ENCODE measurements around the gene APMAP. TPM values are rescaled to one million over a fixed set of nuclear protein-coding genes. Genes with fewer than 3 reads are reported as not detected.

APMAP gene
- total and polyA plus RNA-seq, 9 of the 15 experiments (the other 6 are each of a cell fraction or from before 2014, with no cell fraction given): 6.7 to 18.2 (median 14.4) TPM

- TF ChIP-seq CHD7 (IDR thresholded peaks at IDR 0.05; ENCODE audit: low read depth, low read length) (no peak), RUNX1 (IDR thresholded peaks at IDR 0.05; ENCODE audit: low read depth) (no peak), IRF2 (CRISPR knock-in tag; IDR thresholded peaks at IDR 0.05) (no peak), CBX1 (IDR thresholded peaks at IDR 0.05; ENCODE audit: low read depth) (peak; percentile 53; the same call in 1 of the 2 replicates), ZBED1 (IDR thresholded peaks at IDR 0.05) (no peak), PHF8 (IDR thresholded peaks at IDR 0.05; ENCODE audit: borderline replicate concordance, low read length) (peak; percentile 94; the same call in 1 of the 2 replicates), ZBTB1 (CRISPR knock-in tag; IDR thresholded peaks at IDR 0.05; ENCODE audit: borderline replicate concordance, low read depth) (0 out of 2 replicates have a peak, but pooled peaks have one; percentile 30), ELF2 (CRISPR knock-in tag; IDR thresholded peaks at IDR 0.05) (peak; percentile 67), AFF1 (IDR thresholded peaks at IDR 0.05; ENCODE audit: low read depth in 1 of 2, partially characterized antibody in 2 of 2) (no peak), ZC3H8 (IDR thresholded peaks at IDR 0.05) (no peak)
These were observed at the start of gene APMAP (continued) for GRCh38 chr20:24992487-24993205.

All from K562 (cell line).